SK-N-MC (cell line): ENCODE measurements around the gene KATNAL1.
A peak's percentile ranks its signal among the peaks of the same experiment; 100 is the strongest.
"Not testable (repeated sequence)": the region's sequence is repeated elsewhere in the genome, so short reads cannot be mapped to it uniquely, and the experiment has no call there.

Experiments used
- DNase-seq: peaks from one replicate; pipeline ENCODE4 v3.0.0-alpha.2; 2011; ENCODE audit warnings: low read depth, low spot score
- H3K27ac ChIP-seq: fragments of 200-600 bp; sonication (generic); 2 replicates; pipeline ENCODE4 v1.5.1; 2016; ENCODE audit warnings: mixed run types
- H3K36me3 ChIP-seq: fragments of 200-600 bp; sonication (generic); 2 replicates; pipeline ENCODE4 v1.6.1; 2017; ENCODE audit warnings: antibody characterized with exemption, low read length, mixed read lengths; ENCODE audit not compliant: insufficient read depth
- H3K4me3 ChIP-seq: fragments of 200-600 bp; sonication (generic); 2 replicates; pipeline ENCODE4 v1.5.1; 2016
- H3K9ac ChIP-seq: fragments of 200-600 bp; sonication (generic); 2 replicates; pipeline ENCODE4 v1.8.0; 2017; ENCODE audit warnings: mixed run types, mixed read lengths; ENCODE audit not compliant: insufficient read length
- H3K9me3 ChIP-seq: fragments of 200-600 bp; sonication (generic); 2 replicates; pipeline ENCODE4 v1.6.1; 2017; ENCODE audit warnings: low read depth, mild to moderate bottlenecking, antibody characterized with exemption, low read length, moderate library complexity, mixed read lengths
- EZH2 ChIP-seq: fragments of 200-600 bp; sonication (generic); IDR thresholded peaks from one replicate; pipeline ENCODE4 v1.6.1; 2017; ENCODE audit warnings: antibody characterized with exemption
- FOXP2 ChIP-seq: optimal IDR thresholded peaks from 2 replicates; pipeline ENCODE3; 2011; ENCODE audit warnings: mild to moderate bottlenecking, moderate library complexity; ENCODE audit not compliant: insufficient read depth; ENCODE audit errors: extremely low read length, control extremely low read depth
- POLR2AphosphoS5 ChIP-seq: IDR thresholded peaks from 2 replicates; pipeline ENCODE4 v1.6.1; 2012; ENCODE audit warnings: mild to moderate bottlenecking, low read depth, low read length, borderline replicate concordance

Gene KATNAL1

DNA sequence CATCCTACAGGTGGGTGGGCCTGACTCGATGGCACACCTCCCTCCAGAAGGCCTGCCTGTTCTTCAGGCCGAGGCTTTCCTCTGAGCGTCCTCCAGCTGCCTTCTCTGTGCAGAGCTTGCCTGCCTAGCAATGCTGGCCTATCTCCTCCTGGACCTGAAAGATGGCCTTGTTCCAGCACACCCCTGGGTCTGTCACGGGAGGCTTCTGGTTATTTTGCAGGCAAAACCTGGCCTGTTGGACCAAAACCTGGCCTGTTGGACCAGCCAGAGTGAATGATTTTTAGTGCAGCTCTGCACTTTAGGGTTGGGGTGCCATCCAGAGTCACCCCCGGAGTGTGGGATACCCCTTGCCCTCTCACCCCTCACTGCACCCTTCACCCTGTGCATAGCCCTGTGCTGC, 128.4 kb downstream of the KATNAL1 start:
- TF ChIP-seq FOXP2 (no peak), POLR2AphosphoS5 (no peak)
- DNase-seq = no peak
- H3K9ac ChIP-seq = no peak overlapping the region
- no peak overlapping the region for H3K4me3 ChIP-seq
- H3K9me3 ChIP-seq = no peaks in the 10 kb centered on the region
- H3K27ac ChIP-seq = no peak overlapping the region
- H3K36me3 ChIP-seq = no peaks in the 10 kb centered on the region

- no peak overlapping the region for H3K27ac ChIP-seq
- H3K4me3 ChIP-seq = no peak overlapping the region
- H3K36me3 ChIP-seq = no peaks in the 10 kb centered on the region
- H3K9ac ChIP-seq = no peak overlapping the region
- TF ChIP-seq FOXP2 (no peak), POLR2AphosphoS5 (no peak), EZH2 (no peak)
- H3K9me3 ChIP-seq = no peaks in the 10 kb centered on the region
- DNase-seq = no peak
Observed at GRCh38 chr13:30175166-30175565, 132.2 kb downstream of the KATNAL1 start.

DNA sequence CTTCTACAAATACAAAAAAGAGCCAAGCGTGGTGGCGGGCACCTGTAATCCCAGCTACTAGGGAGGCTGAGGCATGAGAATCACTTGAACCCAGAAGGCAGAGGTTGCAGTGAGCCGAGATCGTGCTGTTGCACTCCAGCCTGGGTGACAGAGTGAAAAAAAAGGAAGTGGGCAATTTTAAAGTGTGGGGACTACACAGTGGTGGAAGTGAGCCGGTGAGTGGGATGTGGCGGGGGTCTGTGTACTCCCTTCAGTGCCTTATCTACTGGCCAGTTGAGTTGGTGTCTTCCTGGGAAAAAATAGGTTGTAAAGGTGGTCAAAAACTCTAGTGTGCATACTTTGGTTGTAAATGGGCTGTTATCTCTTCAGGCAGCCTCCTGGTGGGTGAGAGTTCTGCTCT, 133.1 kb downstream of the KATNAL1 start:
- not testable (repeated sequence) for H3K27ac ChIP-seq, DNase-seq, H3K36me3 ChIP-seq, H3K9ac ChIP-seq, H3K4me3 ChIP-seq, H3K9me3 ChIP-seq

GRCh38 chr13:30173303-30173610, 134.1 kb downstream of the KATNAL1 start:
- Histone ChIP-seq H3K9me3 (no peaks in the 10 kb centered on the region), H3K27ac (peak overlapping the region; percentile 47; the same call in 1 of the 2 replicates), H3K4me3 (no peak overlapping the region), H3K36me3 (no peaks in the 10 kb centered on the region), H3K9ac (no peak overlapping the region)
- TF ChIP-seq EZH2 (no peak), POLR2AphosphoS5 (no peak), FOXP2 (no peak)
- DNase-seq = no peak

- TF ChIP-seq EZH2 (no peak), FOXP2 (no peak), POLR2AphosphoS5 (no peak)
- H3K9ac ChIP-seq = no peak overlapping the region
- DNase-seq = no peak
- H3K9me3 ChIP-seq = no peaks in the 10 kb centered on the region
- peak overlapping the region; percentile 47; the same call in 1 of the 2 replicates for H3K27ac ChIP-seq
- no peaks in the 10 kb centered on the region for H3K36me3 ChIP-seq
- H3K4me3 ChIP-seq = no peak overlapping the region
Observed at GRCh38 chr13:30172593-30173302, 134.6 kb downstream of the KATNAL1 start.

DNA sequence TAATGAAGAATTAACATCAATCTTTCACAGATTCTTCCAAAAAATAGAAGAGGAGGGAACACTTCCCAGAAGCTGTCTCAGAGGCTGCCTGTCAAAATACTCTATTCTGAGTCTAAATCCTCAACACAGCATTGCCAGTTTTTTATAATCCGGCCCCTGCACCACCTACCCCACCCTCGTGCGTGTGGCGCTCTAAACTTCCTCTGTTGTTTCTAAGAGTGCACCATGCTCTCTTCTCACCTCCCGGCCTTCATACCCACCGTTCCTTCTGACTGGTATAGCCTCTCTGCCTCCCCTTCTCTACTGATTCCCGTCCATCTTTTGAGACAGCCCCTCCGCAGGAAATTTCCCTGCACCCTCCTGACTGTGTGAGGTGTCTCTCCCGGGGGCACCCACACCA, 136.8 kb downstream of the KATNAL1 start:
- Histone ChIP-seq H3K27ac (no peak overlapping the region), H3K9me3 (no peaks in the 10 kb centered on the region)

GRCh38 chr13:30169442-30169841, 137.9 kb downstream of the KATNAL1 start:
- Histone ChIP-seq H3K36me3 (no peaks in the 10 kb centered on the region), H3K27ac (no peak overlapping the region), H3K9me3 (no peaks in the 10 kb centered on the region), H3K9ac (no peak overlapping the region), H3K4me3 (no peak overlapping the region)
- no peak for TF ChIP-seq EZH2
- no peak for TF ChIP-seq POLR2AphosphoS5
- TF ChIP-seq FOXP2 = no peak
- DNase-seq = no peak

More for the DNA sequence above, 136.8 kb downstream of the KATNAL1 start:
- no peak for TF ChIP-seq EZH2
- no peak for TF ChIP-seq POLR2AphosphoS5
- TF ChIP-seq FOXP2 = no peak
- Histone ChIP-seq H3K9ac (no peak overlapping the region), H3K36me3 (no peaks in the 10 kb centered on the region), H3K4me3 (no peak overlapping the region)
- no peak for DNase-seq

- H3K36me3 ChIP-seq = no peaks in the 10 kb centered on the region
- no peak overlapping the region for H3K9ac ChIP-seq
- H3K4me3 ChIP-seq = no peak overlapping the region
- no peaks in the 10 kb centered on the region for H3K9me3 ChIP-seq
- no peak for DNase-seq
- TF ChIP-seq EZH2 (no peak), POLR2AphosphoS5 (no peak), FOXP2 (no peak)
- H3K27ac ChIP-seq = no peak overlapping the region
Observed at GRCh38 chr13:30165796-30166195, 141.6 kb downstream of the KATNAL1 start.

- H3K27ac ChIP-seq = no peak overlapping the region
- DNase-seq = no peak
- H3K9ac ChIP-seq = no peak overlapping the region
- no peak overlapping the region for H3K4me3 ChIP-seq
- TF ChIP-seq POLR2AphosphoS5 = no peak
- TF ChIP-seq EZH2 = no peak
- TF ChIP-seq FOXP2 = no peak
- no peaks in the 10 kb centered on the region for H3K36me3 ChIP-seq
- no peaks in the 10 kb centered on the region for H3K9me3 ChIP-seq
Observed at GRCh38 chr13:30165071-30165470, 142.3 kb downstream of the KATNAL1 start.
